ENCODE measurements around the gene TMA7B.

TMA7B gene

GRCh38 chr22:39979048-39979447 is 18.9 kb downstream of the TMA7B start:
- H3K36me3 ChIP-seq (ENCODE audit: control insufficient read depth, insufficient read depth, low read length): no peaks in the 10 kb centered on the region
- peaks cover 4% of the 10 kb centered on the region for H3K27me3 ChIP-seq (ENCODE audit: control insufficient read depth, insufficient read depth, low read length)
- no peaks in the 10 kb centered on the region for H3K4me1 ChIP-seq (ENCODE audit: control insufficient read depth, insufficient read depth, low read length)
- no peak overlapping the region for H3K9ac ChIP-seq (ENCODE audit: low read depth, low read length)
- H3K9me3 ChIP-seq (ENCODE audit: control insufficient read depth, insufficient read depth, low read length): no peaks in the 10 kb centered on the region
- H3K4me3 ChIP-seq (ENCODE audit: low read depth, low read length): no peak overlapping the region

- Histone ChIP-seq H3K4me3 (ENCODE audit: low read depth, low read length) (no peak overlapping the region), H3K9ac (ENCODE audit: low read depth, low read length) (no peak overlapping the region), H3K27me3 (ENCODE audit: control insufficient read depth, insufficient read depth, low read length) (peaks cover 4% of the 10 kb centered on the region), H3K4me1 (ENCODE audit: control insufficient read depth, insufficient read depth, low read length) (no peaks in the 10 kb centered on the region), H3K36me3 (ENCODE audit: control insufficient read depth, insufficient read depth, low read length) (no peaks in the 10 kb centered on the region), H3K9me3 (ENCODE audit: control insufficient read depth, insufficient read depth, low read length) (no peaks in the 10 kb centered on the region)
Measured at GRCh38 chr22:39979458-39979857, 19.3 kb downstream of the TMA7B start.

- Histone ChIP-seq H3K9me3 (ENCODE audit: control insufficient read depth, insufficient read depth, low read length) (no peaks in the 10 kb centered on the region), H3K36me3 (ENCODE audit: control insufficient read depth, insufficient read depth, low read length) (no peaks in the 10 kb centered on the region), H3K9ac (ENCODE audit: low read depth, low read length) (no peak overlapping the region), H3K27me3 (ENCODE audit: control insufficient read depth, insufficient read depth, low read length) (peaks cover 7% of the 10 kb centered on the region), H3K4me1 (ENCODE audit: control insufficient read depth, insufficient read depth, low read length) (no peaks in the 10 kb centered on the region), H3K4me3 (ENCODE audit: low read depth, low read length) (no peak overlapping the region)
Measured at GRCh38 chr22:39980596-39980995, 20.4 kb downstream of the TMA7B start.

GRCh38 chr22:39983346-39983745 is 23.1 kb downstream of the TMA7B start:
- Histone ChIP-seq H3K9me3 (ENCODE audit: control insufficient read depth, insufficient read depth, low read length) (no peaks in the 10 kb centered on the region), H3K9ac (ENCODE audit: low read depth, low read length) (no peak overlapping the region), H3K4me1 (ENCODE audit: control insufficient read depth, insufficient read depth, low read length) (no peaks in the 10 kb centered on the region), H3K36me3 (ENCODE audit: control insufficient read depth, insufficient read depth, low read length) (no peaks in the 10 kb centered on the region), H3K4me3 (ENCODE audit: low read depth, low read length) (no peak overlapping the region), H3K27me3 (ENCODE audit: control insufficient read depth, insufficient read depth, low read length) (peaks cover 12% of the 10 kb centered on the region)

- Histone ChIP-seq H3K9me3 (ENCODE audit: control insufficient read depth, insufficient read depth, low read length) (no peaks in the 10 kb centered on the region), H3K27me3 (ENCODE audit: control insufficient read depth, insufficient read depth, low read length) (peaks cover 14% of the 10 kb centered on the region), H3K4me3 (ENCODE audit: low read depth, low read length) (no peak overlapping the region), H3K36me3 (ENCODE audit: control insufficient read depth, insufficient read depth, low read length) (no peaks in the 10 kb centered on the region), H3K9ac (ENCODE audit: low read depth, low read length) (no peak overlapping the region), H3K4me1 (ENCODE audit: control insufficient read depth, insufficient read depth, low read length) (no peaks in the 10 kb centered on the region)
Measured at GRCh38 chr22:39984006-39984405, 23.8 kb downstream of the TMA7B start.

GRCh38 chr22:39984746-39985145 is 24.5 kb downstream of the TMA7B start:
- H3K4me3 ChIP-seq (ENCODE audit: low read depth, low read length): no peak overlapping the region
- H3K9ac ChIP-seq (ENCODE audit: low read depth, low read length): no peak overlapping the region
- peaks cover 21% of the 10 kb centered on the region for H3K27me3 ChIP-seq (ENCODE audit: control insufficient read depth, insufficient read depth, low read length)
- H3K36me3 ChIP-seq (ENCODE audit: control insufficient read depth, insufficient read depth, low read length): no peaks in the 10 kb centered on the region
- H3K4me1 ChIP-seq (ENCODE audit: control insufficient read depth, insufficient read depth, low read length): no peaks in the 10 kb centered on the region
- H3K9me3 ChIP-seq (ENCODE audit: control insufficient read depth, insufficient read depth, low read length): no peaks in the 10 kb centered on the region

GRCh38 chr22:39985383-39986035 is 25.3 kb downstream of the TMA7B start:
- Histone ChIP-seq H3K27me3 (ENCODE audit: control insufficient read depth, insufficient read depth, low read length) (peaks cover 22% of the 10 kb centered on the region), H3K36me3 (ENCODE audit: control insufficient read depth, insufficient read depth, low read length) (no peaks in the 10 kb centered on the region), H3K4me1 (ENCODE audit: control insufficient read depth, insufficient read depth, low read length) (no peaks in the 10 kb centered on the region), H3K9ac (ENCODE audit: low read depth, low read length) (no peak overlapping the region), H3K4me3 (ENCODE audit: low read depth, low read length) (no peak overlapping the region), H3K9me3 (ENCODE audit: control insufficient read depth, insufficient read depth, low read length) (no peaks in the 10 kb centered on the region)

GRCh38 chr22:39988386-39989114 is 28.4 kb downstream of the TMA7B start:
- no peaks in the 10 kb centered on the region for H3K9me3 ChIP-seq (ENCODE audit: control insufficient read depth, insufficient read depth, low read length)
- no peak overlapping the region for H3K9ac ChIP-seq (ENCODE audit: low read depth, low read length)
- no peaks in the 10 kb centered on the region for H3K36me3 ChIP-seq (ENCODE audit: control insufficient read depth, insufficient read depth, low read length)
- H3K4me1 ChIP-seq (ENCODE audit: control insufficient read depth, insufficient read depth, low read length): no peaks in the 10 kb centered on the region
- H3K4me3 ChIP-seq (ENCODE audit: low read depth, low read length): no peak overlapping the region
- H3K27me3 ChIP-seq (ENCODE audit: control insufficient read depth, insufficient read depth, low read length): peaks cover 42% of the 10 kb centered on the region

GRCh38 chr22:39989633-39990032 is 29.4 kb downstream of the TMA7B start:
- H3K4me1 ChIP-seq (ENCODE audit: control insufficient read depth, insufficient read depth, low read length): no peaks in the 10 kb centered on the region
- H3K9ac ChIP-seq (ENCODE audit: low read depth, low read length): no peak overlapping the region
- H3K4me3 ChIP-seq (ENCODE audit: low read depth, low read length): no peak overlapping the region
- no peaks in the 10 kb centered on the region for H3K36me3 ChIP-seq (ENCODE audit: control insufficient read depth, insufficient read depth, low read length)
- no peaks in the 10 kb centered on the region for H3K9me3 ChIP-seq (ENCODE audit: control insufficient read depth, insufficient read depth, low read length)
- H3K27me3 ChIP-seq (ENCODE audit: control insufficient read depth, insufficient read depth, low read length): peaks cover 49% of the 10 kb centered on the region

GRCh38 chr22:39990686-39991085 is 30.5 kb downstream of the TMA7B start:
- H3K27me3 ChIP-seq (ENCODE audit: control insufficient read depth, insufficient read depth, low read length): peaks cover 47% of the 10 kb centered on the region
- no peaks in the 10 kb centered on the region for H3K36me3 ChIP-seq (ENCODE audit: control insufficient read depth, insufficient read depth, low read length)
- no peaks in the 10 kb centered on the region for H3K4me1 ChIP-seq (ENCODE audit: control insufficient read depth, insufficient read depth, low read length)
- H3K4me3 ChIP-seq (ENCODE audit: low read depth, low read length): no peak overlapping the region
- H3K9ac ChIP-seq (ENCODE audit: low read depth, low read length): no peak overlapping the region
- H3K9me3 ChIP-seq (ENCODE audit: control insufficient read depth, insufficient read depth, low read length): no peaks in the 10 kb centered on the region

- Histone ChIP-seq H3K9ac (ENCODE audit: low read depth, low read length) (no peak overlapping the region), H3K4me1 (ENCODE audit: control insufficient read depth, insufficient read depth, low read length) (peaks cover 3% of the 10 kb centered on the region), H3K27me3 (ENCODE audit: control insufficient read depth, insufficient read depth, low read length) (peaks cover 45% of the 10 kb centered on the region), H3K36me3 (ENCODE audit: control insufficient read depth, insufficient read depth, low read length) (no peaks in the 10 kb centered on the region), H3K9me3 (ENCODE audit: control insufficient read depth, insufficient read depth, low read length) (no peaks in the 10 kb centered on the region), H3K4me3 (ENCODE audit: low read depth, low read length) (no peak overlapping the region)
Measured at GRCh38 chr22:39991159-39991860, 31.1 kb downstream of the TMA7B start.

Data from iPS-15b (cell line).